ENCODE data around the gene CHAF1B.

DNA sequence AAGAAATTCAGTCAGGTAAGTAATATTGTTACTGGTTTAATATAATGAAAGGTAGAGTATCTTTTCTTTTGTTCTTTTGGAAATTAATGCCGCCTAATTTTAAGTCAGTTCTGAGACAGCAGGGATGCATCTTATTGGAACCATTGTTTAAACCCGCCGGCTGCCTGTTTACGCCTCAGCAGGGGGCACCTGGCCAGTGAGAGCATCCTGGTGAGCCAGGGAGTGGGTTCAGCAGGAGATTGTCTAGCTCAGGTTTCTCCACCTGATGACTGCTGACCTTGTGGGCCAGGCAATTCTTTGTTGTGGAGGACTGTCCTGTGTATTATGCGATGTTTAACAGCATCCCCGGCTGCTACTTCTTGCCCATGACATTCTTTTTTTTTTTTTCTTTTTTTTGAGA lies 30.2 kb downstream of the CHAF1B start:
- TF ChIP-seq, protein P1, sequence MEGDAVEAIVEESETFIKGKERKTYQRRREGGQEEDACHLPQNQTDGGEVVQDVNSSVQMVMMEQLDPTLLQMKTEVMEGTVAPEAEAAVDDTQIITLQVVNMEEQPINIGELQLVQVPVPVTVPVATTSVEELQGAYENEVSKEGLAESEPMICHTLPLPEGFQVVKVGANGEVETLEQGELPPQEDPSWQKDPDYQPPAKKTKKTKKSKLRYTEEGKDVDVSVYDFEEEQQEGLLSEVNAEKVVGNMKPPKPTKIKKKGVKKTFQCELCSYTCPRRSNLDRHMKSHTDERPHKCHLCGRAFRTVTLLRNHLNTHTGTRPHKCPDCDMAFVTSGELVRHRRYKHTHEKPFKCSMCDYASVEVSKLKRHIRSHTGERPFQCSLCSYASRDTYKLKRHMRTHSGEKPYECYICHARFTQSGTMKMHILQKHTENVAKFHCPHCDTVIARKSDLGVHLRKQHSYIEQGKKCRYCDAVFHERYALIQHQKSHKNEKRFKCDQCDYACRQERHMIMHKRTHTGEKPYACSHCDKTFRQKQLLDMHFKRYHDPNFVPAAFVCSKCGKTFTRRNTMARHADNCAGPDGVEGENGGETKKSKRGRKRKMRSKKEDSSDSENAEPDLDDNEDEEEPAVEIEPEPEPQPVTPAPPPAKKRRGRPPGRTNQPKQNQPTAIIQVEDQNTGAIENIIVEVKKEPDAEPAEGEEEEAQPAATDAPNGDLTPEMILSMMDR (IDR thresholded peaks at IDR 0.05) = no peak
- TF ChIP-seq POLR2A (IDR thresholded peaks at IDR 0.05) = no peak

All from right lobe of liver (tissue), 4 donors.